HG03045 (cell line): ENCODE results near the gene PEX11A.

Experiments
- ATAC-seq: cut with Tn5 transposase; IDR thresholded peaks from one replicate; pipeline ENCODE4 v1.9.1; 2021; ENCODE audit warnings: mild to moderate bottlenecking, moderate library complexity; ENCODE audit not compliant: unreplicated experiment

PEX11A gene

DNA sequence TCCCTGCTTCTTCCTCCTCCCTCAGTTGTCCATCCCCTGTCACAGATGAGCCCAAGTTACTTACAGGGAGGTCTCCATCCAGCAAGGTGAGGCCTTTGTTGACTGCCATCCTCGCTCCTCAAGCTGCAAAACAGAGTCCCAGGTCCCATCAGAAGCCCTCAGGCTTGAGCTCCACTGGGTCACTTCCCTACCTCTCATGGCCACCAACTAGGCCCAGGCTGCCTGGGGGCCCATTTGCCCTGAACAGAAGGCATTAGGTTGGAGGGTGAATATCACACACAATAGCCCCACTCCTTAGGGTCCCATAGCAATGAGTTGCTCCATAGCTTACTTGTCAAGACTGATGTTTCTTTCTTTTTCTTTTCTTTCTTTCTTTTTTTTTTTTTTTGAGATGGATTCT is 13.2 kb downstream of the PEX11A start:
- ATAC-seq: no peak

DNA sequence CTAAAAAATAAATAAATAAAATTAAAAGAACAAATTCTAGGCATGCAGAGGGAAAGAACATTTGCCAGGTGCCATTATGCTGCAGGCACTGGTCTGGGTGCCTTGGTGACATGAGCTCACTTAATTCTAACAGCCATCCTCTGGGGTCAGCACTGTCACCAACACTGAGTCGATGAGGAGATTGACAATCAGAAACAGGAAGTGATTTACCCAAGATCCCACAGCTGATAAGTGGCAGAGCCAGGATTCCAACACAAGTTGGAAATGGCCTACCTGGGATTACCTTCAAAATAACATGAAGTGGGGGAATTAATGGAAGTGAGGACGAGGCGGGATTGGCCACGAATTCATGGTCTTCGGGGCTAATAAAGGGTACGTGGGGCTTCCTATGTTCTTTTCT is 14.9 kb downstream of the PEX11A start:
- no peak for ATAC-seq

GRCh38 chr15:89674526-89674925 is 16.0 kb downstream of the PEX11A start:
- no peak for ATAC-seq

- no peak for ATAC-seq
Measured at GRCh38 chr15:89673165-89673512, 17.4 kb downstream of the PEX11A start.

GRCh38 chr15:89672221-89673164 is 18.1 kb downstream of the PEX11A start:
- no peak for ATAC-seq

DNA sequence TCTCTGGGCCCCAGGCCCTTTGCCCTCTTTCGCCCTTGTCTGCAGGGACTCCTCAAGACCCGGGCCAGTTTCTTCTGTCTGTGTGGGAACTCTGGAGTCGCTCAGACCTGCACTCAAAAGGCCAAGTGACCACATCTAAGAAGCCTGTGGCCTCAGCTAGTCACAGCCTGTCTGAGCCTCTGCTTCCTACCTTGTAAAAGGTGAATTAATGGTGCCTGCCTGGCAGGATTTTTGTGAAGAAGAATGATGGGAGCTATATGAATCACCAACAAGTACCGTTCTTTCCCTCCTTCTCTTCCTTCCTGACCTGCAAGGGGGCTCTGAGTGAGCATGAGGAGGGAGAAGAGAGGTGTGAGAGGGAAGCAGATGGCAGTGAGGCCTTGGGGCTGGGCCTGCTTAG is 18.9 kb downstream of the PEX11A start:
- ATAC-seq: no peak

GRCh38 chr15:89670971-89671560 is 19.5 kb downstream of the PEX11A start:
- ATAC-seq: no peak

GRCh38 chr15:89669941-89670340 is 20.6 kb downstream of the PEX11A start:
- ATAC-seq: no peak

GRCh38 chr15:89669309-89669865 is 21.2 kb downstream of the PEX11A start:
- no peak for ATAC-seq

DNA sequence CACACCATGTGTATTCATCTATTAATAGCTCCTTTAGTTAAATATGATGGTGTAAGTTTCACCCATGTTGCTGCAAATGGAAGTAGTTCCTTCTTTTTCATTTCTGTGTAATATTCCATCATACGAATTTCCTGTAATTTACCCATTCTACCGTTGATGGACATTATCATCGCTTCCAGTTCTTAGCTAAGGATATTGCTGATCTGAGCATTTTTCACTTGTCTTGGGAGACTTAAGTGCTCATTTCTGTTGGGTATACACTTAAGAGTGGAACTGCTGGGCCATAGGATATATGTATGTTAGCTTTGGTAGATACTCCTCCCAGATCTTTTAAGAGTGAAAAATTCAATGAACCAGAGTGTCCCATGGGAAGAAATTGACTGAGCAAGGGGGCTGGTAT is 22.4 kb downstream of the PEX11A start:
- ATAC-seq: no peak

- no peak for ATAC-seq
Measured at GRCh38 chr15:89667706-89667960, 22.9 kb downstream of the PEX11A start.

DNA sequence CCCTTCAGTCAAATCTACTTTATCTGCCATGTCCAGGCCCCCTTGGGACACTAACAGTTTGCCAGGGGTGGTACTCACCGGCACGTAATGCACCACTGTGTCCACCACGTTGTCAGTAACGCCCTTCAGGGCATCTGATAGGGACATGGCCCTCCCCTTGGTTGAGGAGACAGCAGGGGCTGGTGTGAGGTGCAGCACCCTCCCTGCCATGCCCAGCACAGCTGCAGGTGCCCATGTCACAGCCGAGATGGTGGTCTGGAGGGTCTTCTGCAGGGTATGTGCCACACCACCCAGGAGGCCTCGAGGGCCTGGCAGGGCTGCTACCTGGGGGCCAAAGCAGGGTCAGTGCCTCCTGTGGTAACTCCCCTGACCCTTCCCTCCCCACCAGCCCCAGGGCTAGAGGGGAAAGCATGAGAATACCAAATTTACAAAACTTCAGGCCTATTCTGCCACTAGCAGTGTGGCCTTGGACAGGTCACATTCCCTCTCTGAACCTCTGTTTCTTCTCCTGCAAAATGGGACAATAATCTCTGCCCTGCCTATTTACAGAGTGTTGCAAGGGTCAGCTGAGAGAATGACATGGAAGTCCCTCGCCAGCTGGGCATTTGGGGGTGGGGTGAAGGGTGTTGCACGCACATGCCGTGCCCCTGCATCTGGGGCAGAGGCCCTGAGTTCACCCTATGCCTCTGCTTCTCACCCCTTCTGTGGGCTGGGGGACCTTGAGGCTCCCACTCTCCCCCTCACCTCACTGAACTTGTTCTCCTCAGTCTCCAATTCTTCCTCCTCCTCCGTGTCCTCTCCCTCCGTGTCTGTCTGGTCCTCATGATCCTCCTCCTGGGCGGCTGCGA is 23.5 kb downstream of the PEX11A start:
- ATAC-seq: no peak

DNA sequence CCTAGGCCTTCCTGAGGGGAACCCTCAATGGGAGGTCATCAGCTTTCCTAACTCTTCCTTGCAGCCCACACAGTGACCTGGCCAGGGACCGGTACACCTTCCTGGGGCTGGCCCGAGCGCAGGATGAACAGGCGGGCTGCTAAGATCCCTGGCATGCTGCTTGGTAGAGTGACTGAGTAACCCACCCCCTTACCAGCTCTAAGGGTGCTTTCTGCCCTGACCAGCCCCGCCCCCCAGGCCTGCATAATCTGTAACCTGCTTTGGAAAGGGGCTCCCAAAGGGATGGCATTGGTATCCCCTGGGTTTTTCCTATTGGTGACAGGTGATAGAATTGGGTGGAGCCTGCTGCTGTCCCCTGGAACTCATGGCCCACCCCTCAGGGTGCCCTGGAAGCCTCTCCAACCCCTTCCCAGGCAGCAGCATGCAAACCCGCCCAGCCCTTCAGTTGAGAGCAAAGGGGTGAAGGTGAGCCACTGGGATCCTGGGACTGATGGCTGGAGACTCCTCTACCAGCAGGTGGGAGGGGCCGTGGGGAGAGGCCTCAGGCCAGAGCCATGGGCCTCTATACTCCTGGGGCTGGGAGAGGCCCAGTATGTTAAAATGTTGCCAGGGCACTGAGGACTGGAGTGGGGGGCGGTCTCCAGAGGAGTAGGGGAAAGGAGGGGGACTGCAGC is 24.2 kb downstream of the PEX11A start:
- no peak for ATAC-seq

- ATAC-seq: no peak
Measured at GRCh38 chr15:89665449-89666181, 24.9 kb downstream of the PEX11A start.

DNA sequence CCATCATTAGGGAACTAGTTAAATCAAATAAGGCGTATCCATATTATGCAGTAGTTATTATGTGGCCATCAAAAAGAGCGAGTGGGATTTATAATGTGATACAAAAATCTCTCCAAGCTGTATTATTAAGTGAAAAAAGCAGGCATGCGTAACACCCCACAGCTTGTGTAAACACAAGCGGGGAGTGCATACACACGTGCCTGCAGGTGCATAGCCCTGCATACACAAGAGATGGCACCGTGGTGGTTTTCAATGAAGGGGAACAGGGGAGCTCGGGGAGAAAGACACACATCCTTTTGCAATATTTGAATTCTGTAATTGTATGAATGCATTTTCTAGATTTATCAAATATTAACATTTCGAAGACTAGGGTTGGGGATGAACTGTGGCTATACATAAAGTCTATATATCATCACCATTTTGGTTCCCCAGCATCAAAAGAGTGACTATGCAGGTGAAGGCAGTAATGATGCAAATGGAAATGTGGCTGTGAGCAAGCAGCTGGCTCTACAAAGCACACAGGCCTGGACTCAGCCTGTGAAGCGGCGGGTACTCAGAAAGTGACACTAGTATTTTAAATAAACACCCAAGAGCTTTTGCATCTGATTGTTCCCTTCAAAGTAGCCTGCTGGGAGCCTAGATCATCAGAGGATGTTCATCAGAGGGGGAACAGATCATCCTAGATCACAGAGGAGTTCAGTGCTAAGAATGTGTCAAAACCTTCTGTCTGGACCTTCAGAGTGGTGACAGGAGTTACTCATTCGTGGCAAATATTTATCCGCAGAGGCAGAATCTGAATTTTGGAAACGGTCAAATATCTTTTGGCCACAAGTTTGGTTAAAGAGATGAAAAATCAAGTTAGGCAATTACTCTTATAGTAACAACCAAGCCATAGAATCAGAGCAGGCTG is 25.9 kb downstream of the PEX11A start:
- ATAC-seq: no peak

GRCh38 chr15:89662893-89663626 is 27.5 kb downstream of the PEX11A start:
- no peak for ATAC-seq

DNA sequence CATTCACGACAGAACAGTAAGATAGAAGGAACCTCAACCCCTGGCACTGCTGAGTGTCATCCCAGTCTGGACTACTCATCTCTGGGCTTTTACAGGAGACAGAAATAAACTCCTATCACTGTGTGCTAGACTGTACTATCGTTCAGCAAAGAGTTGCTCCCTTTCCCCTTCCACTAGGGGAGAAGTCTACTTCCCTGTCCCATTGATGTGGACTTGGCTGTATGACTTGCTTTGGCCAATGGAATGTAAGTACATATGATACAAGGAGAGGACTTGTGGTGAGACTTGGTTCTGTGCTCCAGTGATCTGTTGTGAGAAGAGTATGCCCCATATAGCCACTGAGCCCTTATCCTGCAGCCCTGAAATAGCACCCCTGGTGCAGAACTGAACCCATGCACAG is 30.0 kb downstream of the PEX11A start:
- no peak for ATAC-seq

DNA sequence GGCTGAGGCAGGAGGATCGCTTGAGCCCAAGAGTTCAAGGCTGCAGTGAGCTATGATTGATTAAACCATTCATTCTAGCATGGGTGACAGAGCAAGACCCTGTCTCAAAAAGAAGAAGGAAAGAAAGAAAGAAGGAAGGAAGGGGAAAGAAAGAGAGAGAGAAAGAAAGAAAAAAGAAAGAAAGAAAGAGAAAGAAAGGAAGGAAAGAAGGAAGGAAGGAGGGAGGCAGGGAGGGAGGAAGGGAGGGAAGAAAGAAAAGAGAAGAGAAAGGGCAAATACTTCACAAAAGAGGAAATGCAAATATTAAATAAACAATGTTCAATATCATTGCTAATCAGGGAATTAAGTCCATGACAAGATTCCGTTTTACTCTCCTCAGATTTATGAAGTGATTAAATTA is 31.3 kb downstream of the PEX11A start:
- ATAC-seq: no peak
